Sigmoid colon (tissue), 7 donors: Measurements from ENCODE around the gene CLIC4. TPM values are rescaled to one million over a fixed set of nuclear protein-coding genes. Genes with fewer than 3 reads are reported as not detected.
A peak's percentile ranks its signal among the peaks of the same experiment; 100 is the strongest.
"Not testable (repeated sequence)": the region's sequence is repeated elsewhere in the genome, so short reads cannot be mapped to it uniquely, and the experiment has no call there.

Source experiments
- DNase-seq: peaks from one replicate; pipeline ENCODE4 v3.0.0-alpha.2; 2019
- H3K27ac ChIP-seq, 4 donors: fragments of 200-600 bp; sonication (generic); one replicate each; pipeline ENCODE4 v1.5.1; 2016 to 2019; ENCODE audit warnings: mild to moderate bottlenecking in 1 of 4
- H3K27me3 ChIP-seq, 3 donors: fragments of 200-600 bp; sonication (generic); one replicate each; pipeline ENCODE4 v1.5.1; 2019; ENCODE audit warnings: mild to moderate bottlenecking in 1 of 3
- H3K36me3 ChIP-seq, 4 donors: fragments of 200-600 bp; sonication (generic); one replicate each; pipeline ENCODE4 v1.5.1; 2016 to 2019
- H3K4me1 ChIP-seq, 4 donors: fragments of 200-600 bp; sonication (generic); one replicate each; pipeline ENCODE4 v1.5.1; 2017 to 2019
- H3K4me3 ChIP-seq, 4 donors: fragments of 200-600 bp; sonication (generic); one replicate each; pipeline ENCODE4 v1.5.1; 2017 to 2019; ENCODE audit warnings: mild to moderate bottlenecking in 2 of 4, moderate library complexity in 1 of 4
- H3K9me3 ChIP-seq, 4 donors: fragments of 200-600 bp in 3 of 4; sonication (generic) in 3 of 4; one replicate each; pipeline versions ENCODE4 v1.5.1 to v1.6.1; 2013 to 2019
- EP300 ChIP-seq, 4 donors: sonication (generic); formaldehyde crosslinking; IDR thresholded peaks; one replicate each; pipeline ENCODE4 v1.6.1; 2017; ENCODE audit warnings: antibody characterized with exemption in 4 of 4
- POLR2A ChIP-seq, 2 donors: fragments of 450-650 bp; IDR thresholded peaks; one replicate each; pipeline ENCODE4 v1.6.1; 2016; ENCODE audit warnings: antibody characterized with exemption in 2 of 2, mild to moderate bottlenecking in 2 of 2, moderate library complexity in 2 of 2
- POLR2AphosphoS5 ChIP-seq, 4 donors: sonication (generic); formaldehyde crosslinking; IDR thresholded peaks; one replicate each; pipeline ENCODE4 v1.6.1; 2017; ENCODE audit warnings: antibody characterized with exemption in 4 of 4
- WGBS, 2 donors: extraction: QIAGEN DNeasy Blood & Tissue Kit; methylation state at CpG; one replicate each; pipeline ENCODE4 v1.1.7; 2013; 5-methylcytosine and 5-hydroxymethylcytosine counted together
- intact Hi-C: fragments of 100-400 bp; cut with DNase I; formaldehyde crosslinking; loops from one replicate; pipeline ENCODE4 v1.15.1; 2023
- polyA plus RNA-seq, 3 donors: library from polyadenylated mRNA; stranded (reverse); fragments of 200-250 nt; gene quantifications; one replicate each; pipeline ENCODE4 v1.2.3, GENCODE V29; 2013
- total RNA-seq, 4 donors: library from RNA; depleted of rRNA; stranded (reverse); fragments of >200 nt; gene quantifications; one replicate each; pipeline ENCODE4 v1.1.0, GENCODE V29; 2016
- TF ChIP-seq, protein P1 (sequence below), 4 experiments: fragments of 450-650 bp in 3 of 4; fragments of 200-600 bp in 1 of 4; IDR thresholded peaks; one replicate each; pipeline ENCODE4 v1.5.1; 2016 to 2019; ENCODE audit warnings: antibody characterized with exemption in 4 of 4, mild to moderate bottlenecking in 3 of 4, moderate library complexity in 2 of 4
- donor health status: healthy with polysubstance abuse.
- donor health status: Bipolar disorder and iron deficiency.
- donor health status: healthy.

CLIC4 gene
- total and polyA plus RNA-seq, 7 donors = 37.8 to 443 (median 334) TPM

DNA sequence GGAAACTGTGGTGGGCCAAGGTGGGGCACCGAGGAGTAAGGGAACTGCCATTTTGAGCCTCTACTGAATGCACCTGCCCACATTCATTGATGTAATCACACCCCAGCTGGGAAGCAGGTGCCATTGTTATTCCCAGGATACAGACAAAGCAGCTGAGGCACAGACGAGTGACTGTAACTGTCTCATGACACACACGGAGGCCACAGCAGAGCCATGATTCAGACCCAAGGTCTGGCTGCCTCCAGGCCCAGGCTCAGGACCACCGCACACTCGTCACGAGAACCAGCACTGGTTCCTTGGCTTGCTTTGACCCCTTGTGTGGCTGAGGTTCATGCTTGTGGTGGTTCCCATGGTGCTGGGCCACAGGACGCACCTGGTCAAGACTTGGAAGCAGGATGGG is 45.6 kb upstream of the CLIC4 start:
- WGBS, 2 donors = 88 to 90% methylated on average over 7 of the region's 7 CpGs
- intact Hi-C loops = loop anchor here (5.0 kb wide), 1 partner anchor 393 kb away; no protein-coding TSS in a partner anchor

GRCh38 chr1:24702511-24703293 is 42.5 kb upstream of the CLIC4 start:
- WGBS, 2 donors = 90 to 92% methylated on average over 8 of the region's 8 CpGs
- intact Hi-C loops = no loop called here
- DNase-seq = no peak
- Histone ChIP-seq H3K9me3 (no peaks in the 10 kb centered on the region), H3K4me3 (no peak overlapping the region), H3K27me3 (no peaks in the 10 kb centered on the region), H3K4me1 (peaks cover 0 to 18% (median 12%) of the 10 kb centered on the region in 4 donors), H3K27ac (no peak overlapping the region), H3K36me3 (no peaks in the 10 kb centered on the region)
- TF ChIP-seq, protein P1, sequence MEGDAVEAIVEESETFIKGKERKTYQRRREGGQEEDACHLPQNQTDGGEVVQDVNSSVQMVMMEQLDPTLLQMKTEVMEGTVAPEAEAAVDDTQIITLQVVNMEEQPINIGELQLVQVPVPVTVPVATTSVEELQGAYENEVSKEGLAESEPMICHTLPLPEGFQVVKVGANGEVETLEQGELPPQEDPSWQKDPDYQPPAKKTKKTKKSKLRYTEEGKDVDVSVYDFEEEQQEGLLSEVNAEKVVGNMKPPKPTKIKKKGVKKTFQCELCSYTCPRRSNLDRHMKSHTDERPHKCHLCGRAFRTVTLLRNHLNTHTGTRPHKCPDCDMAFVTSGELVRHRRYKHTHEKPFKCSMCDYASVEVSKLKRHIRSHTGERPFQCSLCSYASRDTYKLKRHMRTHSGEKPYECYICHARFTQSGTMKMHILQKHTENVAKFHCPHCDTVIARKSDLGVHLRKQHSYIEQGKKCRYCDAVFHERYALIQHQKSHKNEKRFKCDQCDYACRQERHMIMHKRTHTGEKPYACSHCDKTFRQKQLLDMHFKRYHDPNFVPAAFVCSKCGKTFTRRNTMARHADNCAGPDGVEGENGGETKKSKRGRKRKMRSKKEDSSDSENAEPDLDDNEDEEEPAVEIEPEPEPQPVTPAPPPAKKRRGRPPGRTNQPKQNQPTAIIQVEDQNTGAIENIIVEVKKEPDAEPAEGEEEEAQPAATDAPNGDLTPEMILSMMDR (IDR thresholded peaks at IDR 0.05) = no peak
- TF ChIP-seq EP300 (IDR thresholded peaks at IDR 0.05) (no peak), POLR2A (IDR thresholded peaks at IDR 0.05) (no peak), POLR2AphosphoS5 (IDR thresholded peaks at IDR 0.05) (no peak)

More for the DNA sequence above, 45.6 kb upstream of the CLIC4 start:
- TF ChIP-seq EP300 (IDR thresholded peaks at IDR 0.05) (no peak), POLR2AphosphoS5 (IDR thresholded peaks at IDR 0.05) (no peak), POLR2A (IDR thresholded peaks at IDR 0.05) (no peak)
- TF ChIP-seq, protein P1 (IDR thresholded peaks at IDR 0.05) = no peak
- no peak overlapping the region for H3K4me3 ChIP-seq
- H3K9me3 ChIP-seq = no peaks in the 10 kb centered on the region
- H3K4me1 ChIP-seq = peaks cover 0 to 8% (median 4%) of the 10 kb centered on the region in 4 donors
- H3K27me3 ChIP-seq = no peaks in the 10 kb centered on the region
- H3K27ac ChIP-seq = no peak overlapping the region
- DNase-seq = no peak
- H3K36me3 ChIP-seq = no peaks in the 10 kb centered on the region

DNA sequence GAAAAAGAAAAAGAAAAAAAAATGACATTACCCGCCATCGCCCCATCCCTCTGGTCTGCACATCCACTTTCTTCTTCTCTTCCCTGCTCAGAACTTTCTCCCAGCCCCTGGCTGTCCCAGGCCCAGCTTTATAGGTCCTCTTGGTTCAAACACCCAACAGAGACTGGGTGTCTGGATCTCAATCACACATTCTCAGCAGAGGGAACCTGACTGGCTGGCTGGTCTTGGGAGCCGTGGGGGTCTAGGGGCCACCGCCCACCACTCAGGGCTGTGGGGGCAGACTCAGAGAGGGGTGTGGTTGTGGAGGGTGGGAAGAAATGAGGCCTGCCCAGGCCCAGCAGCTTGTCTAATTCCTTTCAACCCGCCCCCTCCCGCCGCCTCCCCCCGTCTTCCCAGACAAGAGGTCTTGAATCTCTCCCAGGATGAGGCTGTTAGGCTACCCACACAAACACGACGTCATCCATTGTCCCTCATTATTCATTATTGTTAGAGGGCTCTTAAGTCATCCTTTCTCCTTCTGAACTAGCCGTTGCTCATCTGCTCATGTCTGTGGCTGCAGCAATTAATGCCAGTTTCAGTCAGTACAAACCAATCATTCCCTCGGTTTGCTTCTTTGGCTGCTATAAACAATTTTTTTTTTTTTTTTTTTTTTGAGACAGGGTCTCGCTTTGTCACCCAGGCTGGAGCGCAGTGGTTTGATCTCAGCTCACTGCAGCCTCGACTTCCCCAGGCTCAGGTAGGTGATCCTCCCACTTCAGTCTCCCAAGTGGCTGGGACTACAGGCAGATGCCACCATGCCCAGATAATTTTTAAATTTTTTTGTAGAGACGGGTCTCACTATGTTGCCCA is 40.6 kb upstream of the CLIC4 start:
- Histone ChIP-seq H3K4me3 (peak overlapping the region in 1 of 4 donors; percentile 27), H3K27me3 (no peaks in the 10 kb centered on the region), H3K27ac (peak overlapping the region; percentile 56 to 62 (median 57)), H3K36me3 (no peaks in the 10 kb centered on the region), H3K4me1 (peaks cover 0 to 18% (median 12%) of the 10 kb centered on the region in 4 donors), H3K9me3 (no peaks in the 10 kb centered on the region)
- DNase-seq = no peak
- intact Hi-C loops = no loop called here
- 79 to 82% methylated on average over 16 of the region's 16 CpGs for WGBS, 2 donors
- no peak for TF ChIP-seq POLR2AphosphoS5 (IDR thresholded peaks at IDR 0.05)
- TF ChIP-seq EP300 (IDR thresholded peaks at IDR 0.05) = no peak
- TF ChIP-seq, protein P1 (IDR thresholded peaks at IDR 0.05) = no peak
- TF ChIP-seq POLR2A (IDR thresholded peaks at IDR 0.05) = no peak

GRCh38 chr1:24705260-24706073 is 39.8 kb upstream of the CLIC4 start:
- intact Hi-C loops = no loop called here
- DNase-seq = peak; percentile 84
- H3K36me3 ChIP-seq = no peaks in the 10 kb centered on the region
- peak overlapping the region; percentile 56 to 62 (median 57) for H3K27ac ChIP-seq
- 8 to 36% methylated on average over 18 of the region's 18 CpGs for WGBS, 2 donors
- peaks cover 0 to 18% (median 12%) of the 10 kb centered on the region in 4 donors for H3K4me1 ChIP-seq
- TF ChIP-seq EP300 (IDR thresholded peaks at IDR 0.05) = no peak
- no peak for TF ChIP-seq POLR2A (IDR thresholded peaks at IDR 0.05)
- TF ChIP-seq POLR2AphosphoS5 (IDR thresholded peaks at IDR 0.05) = peak in 1 of 4 donors; percentile 22
- no peaks in the 10 kb centered on the region for H3K27me3 ChIP-seq
- peak overlapping the region in 3 of 4 donors; percentile 7 to 27 (median 17) for H3K4me3 ChIP-seq
- H3K9me3 ChIP-seq = no peaks in the 10 kb centered on the region

DNA sequence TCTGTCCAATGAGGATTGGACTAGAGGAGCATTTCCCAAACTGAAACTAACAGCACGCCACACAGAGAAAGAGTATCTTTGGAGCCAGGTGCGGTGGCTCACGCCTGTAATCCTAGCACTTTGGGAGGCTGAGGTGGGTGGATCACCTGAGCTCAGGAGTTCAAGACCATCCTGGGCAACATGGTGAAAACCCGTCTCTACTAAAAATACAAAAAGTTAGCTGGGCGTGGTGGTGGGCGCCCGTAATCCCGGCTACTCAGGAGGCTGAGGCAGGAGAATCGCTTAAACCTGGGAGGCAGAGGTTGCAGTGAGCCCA is 39.2 kb upstream of the CLIC4 start:
- H3K9me3 ChIP-seq, H3K36me3 ChIP-seq, H3K27me3 ChIP-seq, intact Hi-C loops, DNase-seq: not testable (repeated sequence)
- Histone ChIP-seq H3K4me3 (peak overlapping the region in 1 of 4 donors; percentile 7), H3K4me1 (peaks cover 0 to 18% (median 12%) of the 10 kb centered on the region in 4 donors), H3K27ac (peak overlapping the region; percentile 56 to 62 (median 57))
- WGBS, 2 donors = 66 to 91% methylated on average over 9 of the region's 9 CpGs
